Measurements from ENCODE around the gene PTPRN2.
"Not testable (repeated sequence)": the region's sequence is repeated elsewhere in the genome, so short reads cannot be mapped to it uniquely, and the experiment has no call there.

PTPRN2 gene

GRCh38 chr7:158301207-158301606 is 286.4 kb downstream of the PTPRN2 start:
- DNase-seq (ENCODE audit: low read depth) = no peak

GRCh38 chr7:158300427-158300826 is 287.2 kb downstream of the PTPRN2 start:
- DNase-seq (ENCODE audit: low read depth) = no peak

- no peak for DNase-seq (ENCODE audit: low read depth)
Observed at GRCh38 chr7:158299607-158300006, 288.0 kb downstream of the PTPRN2 start.

DNA sequence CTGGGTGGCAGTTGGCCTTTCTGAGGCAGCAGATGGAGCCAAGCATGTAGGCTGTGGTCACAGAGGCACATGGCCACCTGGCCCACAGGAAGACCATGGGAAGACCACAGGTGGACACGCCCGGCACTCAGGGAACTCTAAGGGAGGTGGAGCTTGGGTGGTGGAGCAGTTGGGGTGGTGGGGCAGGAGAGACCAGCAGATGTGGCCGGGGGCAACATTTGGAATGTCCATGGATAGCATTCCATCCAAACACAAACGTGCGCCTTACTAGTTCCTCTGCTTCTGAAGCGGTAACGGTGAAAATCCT is 290.9 kb downstream of the PTPRN2 start:
- no peak for DNase-seq (ENCODE audit: low read depth)

DNA sequence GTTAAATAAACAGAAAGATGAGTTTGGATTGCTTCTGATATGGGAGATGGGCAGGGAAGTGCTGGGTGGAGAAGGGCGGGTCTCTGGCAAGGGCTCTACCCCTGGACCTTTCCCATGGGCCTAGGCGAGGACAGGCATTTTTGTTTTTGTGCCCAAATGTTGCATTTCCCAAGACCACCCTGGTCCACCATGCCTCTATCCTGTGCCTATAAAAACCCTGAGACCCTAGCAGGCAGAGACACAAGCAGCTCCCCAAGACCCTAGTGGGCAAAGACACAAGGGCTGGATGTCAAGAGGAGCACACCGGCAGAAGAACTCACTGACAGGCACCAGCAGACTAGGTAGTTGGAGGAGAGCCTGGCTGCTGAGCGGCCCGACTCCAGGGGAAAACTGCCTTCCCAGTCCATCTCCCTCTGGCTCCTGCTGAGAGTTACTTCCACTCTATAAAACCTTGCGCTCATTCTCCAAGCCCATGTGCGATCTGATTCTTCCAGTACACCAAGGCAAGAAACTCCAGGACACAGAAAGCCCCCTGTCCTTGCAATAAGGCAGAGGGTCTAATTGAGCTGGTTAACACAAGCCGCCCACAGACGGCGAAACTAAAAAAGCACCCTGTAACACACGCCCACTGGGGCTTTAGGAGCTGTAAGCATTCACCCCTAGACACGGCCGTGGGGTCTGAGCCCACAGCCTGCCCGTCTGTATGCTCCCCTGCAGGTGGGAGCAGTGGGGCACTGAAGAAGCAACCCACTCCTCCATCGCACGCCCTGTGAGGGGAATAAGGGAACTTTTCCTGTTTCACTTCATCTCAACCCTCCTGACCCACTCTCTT is 291.4 kb downstream of the PTPRN2 start:
- DNase-seq (ENCODE audit: low read depth) = no peak

DNA sequence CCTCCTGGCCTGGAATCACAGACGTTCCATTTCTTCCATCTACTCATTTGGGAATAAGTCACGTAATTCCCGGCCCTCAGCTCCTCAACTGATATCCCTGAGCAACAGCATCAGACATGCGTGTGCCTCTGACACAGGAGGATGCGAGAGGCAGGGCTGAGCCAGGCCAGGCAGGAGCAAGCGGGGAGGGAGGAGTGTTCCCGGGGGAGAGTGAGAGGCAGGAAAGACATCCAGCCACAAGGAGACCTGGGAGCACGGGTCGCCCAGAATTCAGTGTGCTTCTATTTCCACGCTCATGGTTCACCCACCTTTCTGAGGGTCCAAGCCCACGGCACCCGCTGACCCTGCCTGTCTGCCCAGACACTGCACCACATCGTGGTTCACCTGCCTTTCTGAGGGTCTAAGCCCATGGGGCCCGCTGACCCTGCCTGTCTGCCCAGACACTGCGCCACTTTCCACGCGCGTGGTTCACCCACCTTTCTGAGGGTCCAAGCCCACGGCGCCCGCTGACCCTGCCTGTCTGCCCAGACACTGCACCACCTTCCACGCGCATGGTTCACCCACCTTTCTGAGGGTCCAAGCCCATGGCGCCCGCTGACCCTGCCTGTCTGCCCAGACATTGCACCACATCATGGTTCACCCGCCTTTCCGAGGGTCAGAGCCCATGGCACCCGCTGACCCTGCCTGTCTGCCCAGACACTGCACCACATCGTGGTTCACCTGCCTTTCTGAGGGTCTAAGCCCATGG is 293.0 kb downstream of the PTPRN2 start:
- not testable (repeated sequence) for DNase-seq (ENCODE audit: low read depth)

DNA sequence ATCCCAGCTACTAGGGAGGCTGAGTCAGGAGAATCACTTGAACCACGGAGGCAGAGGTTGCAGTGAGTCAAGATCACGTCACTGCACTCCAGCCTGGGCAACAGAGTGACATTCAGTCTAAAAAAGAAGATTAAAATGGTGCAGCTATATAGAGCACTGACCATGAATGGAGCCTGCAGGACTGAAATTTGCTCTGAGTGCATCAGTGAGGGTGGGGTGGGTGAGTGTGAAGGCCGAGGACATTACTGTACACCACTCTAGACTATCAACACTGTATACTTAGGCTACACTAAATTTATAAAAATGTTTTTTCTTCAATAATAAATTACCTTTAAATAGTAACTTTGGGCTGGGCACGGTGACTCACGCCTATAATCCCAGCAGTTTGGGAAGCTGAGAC is 294.7 kb downstream of the PTPRN2 start:
- DNase-seq (ENCODE audit: low read depth) = no peak

DNA sequence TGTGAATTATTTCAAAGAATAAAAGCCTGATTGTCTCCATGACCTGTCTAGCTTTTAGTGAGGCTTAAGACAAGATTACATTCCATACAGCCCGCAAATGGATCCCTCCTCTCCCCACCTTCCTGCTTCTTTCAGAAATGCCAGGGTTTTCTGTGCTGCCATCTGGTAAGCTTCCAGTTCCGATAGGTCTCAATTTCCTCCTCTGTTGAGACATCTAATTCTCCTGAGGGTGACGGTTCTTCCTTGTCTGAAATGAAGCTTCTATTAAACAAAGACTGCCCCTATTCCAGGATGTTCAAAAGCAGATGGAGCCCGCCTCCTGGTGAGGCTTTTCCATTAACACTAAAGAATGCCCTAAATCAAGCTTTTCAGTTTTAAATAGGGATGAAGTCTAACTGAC is 295.6 kb downstream of the PTPRN2 start:
- no peak for DNase-seq (ENCODE audit: low read depth)

DNA sequence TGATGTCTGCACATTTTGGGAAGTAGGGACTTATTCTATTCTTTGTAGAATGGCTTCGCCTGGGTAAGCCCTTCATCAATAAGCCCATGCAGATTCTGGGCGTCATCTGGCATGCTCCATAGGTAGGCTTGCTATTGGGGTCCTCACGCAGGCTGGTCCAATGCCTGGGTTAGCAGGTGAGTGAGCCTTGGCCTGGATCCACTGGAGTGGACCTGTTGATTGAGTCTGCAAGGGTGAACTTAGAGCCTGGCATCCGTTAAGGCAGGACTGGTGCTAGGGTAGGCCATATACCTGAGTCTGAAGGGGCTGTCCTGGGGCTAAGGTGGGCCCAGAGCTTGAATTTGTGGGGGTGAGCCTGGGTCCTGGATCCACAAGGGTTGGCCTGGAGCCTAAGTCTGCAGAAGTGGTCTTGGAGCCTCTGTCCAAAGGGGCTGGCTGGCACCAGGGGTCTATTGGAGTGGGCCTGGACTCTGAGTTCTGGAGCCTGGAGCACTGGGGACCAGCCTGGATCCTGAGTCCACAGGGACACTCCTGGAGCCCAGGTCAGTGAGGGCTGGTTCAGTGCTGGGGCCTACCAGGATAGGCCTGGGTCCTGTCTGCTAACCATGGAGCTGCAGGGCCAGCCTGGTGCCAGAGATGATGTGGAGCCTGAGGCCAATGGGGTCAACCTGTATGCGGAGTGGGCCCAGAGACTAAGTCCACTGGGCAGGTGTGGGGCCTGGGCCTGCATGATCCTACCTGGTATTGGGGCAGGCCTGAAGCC is 297.7 kb downstream of the PTPRN2 start:
- no peak for DNase-seq (ENCODE audit: low read depth)

- no peak for DNase-seq (ENCODE audit: low read depth)
Observed at GRCh38 chr7:158289231-158289630, 298.4 kb downstream of the PTPRN2 start.

GRCh38 chr7:158286210-158286609 is 301.4 kb downstream of the PTPRN2 start:
- no peak for DNase-seq (ENCODE audit: low read depth)

GRCh38 chr7:158285383-158285770 is 302.2 kb downstream of the PTPRN2 start:
- DNase-seq (ENCODE audit: low read depth) = no peak

- DNase-seq (ENCODE audit: low read depth) = no peak
Observed at GRCh38 chr7:158284617-158285382, 302.8 kb downstream of the PTPRN2 start.

DNA sequence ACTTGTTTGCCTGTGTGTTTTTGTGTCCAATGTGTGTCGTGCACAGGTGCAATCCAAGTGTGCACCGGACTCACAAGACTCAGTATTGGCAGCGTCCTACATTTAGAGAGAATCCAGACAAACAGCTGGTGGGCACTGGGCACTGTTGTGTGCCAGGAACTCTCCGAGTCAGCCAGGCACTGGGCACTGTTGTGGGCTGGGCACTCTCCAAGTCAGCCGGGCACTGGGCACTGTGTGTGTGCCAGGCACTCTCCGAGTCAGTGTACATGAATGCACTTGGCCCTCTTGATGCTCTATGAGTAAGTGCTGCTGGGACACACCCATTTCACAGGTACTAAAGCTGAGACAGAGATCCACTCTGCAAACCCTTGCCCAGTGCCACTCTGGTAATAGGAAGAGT is 303.5 kb downstream of the PTPRN2 start:
- no peak for DNase-seq (ENCODE audit: low read depth)

DNA sequence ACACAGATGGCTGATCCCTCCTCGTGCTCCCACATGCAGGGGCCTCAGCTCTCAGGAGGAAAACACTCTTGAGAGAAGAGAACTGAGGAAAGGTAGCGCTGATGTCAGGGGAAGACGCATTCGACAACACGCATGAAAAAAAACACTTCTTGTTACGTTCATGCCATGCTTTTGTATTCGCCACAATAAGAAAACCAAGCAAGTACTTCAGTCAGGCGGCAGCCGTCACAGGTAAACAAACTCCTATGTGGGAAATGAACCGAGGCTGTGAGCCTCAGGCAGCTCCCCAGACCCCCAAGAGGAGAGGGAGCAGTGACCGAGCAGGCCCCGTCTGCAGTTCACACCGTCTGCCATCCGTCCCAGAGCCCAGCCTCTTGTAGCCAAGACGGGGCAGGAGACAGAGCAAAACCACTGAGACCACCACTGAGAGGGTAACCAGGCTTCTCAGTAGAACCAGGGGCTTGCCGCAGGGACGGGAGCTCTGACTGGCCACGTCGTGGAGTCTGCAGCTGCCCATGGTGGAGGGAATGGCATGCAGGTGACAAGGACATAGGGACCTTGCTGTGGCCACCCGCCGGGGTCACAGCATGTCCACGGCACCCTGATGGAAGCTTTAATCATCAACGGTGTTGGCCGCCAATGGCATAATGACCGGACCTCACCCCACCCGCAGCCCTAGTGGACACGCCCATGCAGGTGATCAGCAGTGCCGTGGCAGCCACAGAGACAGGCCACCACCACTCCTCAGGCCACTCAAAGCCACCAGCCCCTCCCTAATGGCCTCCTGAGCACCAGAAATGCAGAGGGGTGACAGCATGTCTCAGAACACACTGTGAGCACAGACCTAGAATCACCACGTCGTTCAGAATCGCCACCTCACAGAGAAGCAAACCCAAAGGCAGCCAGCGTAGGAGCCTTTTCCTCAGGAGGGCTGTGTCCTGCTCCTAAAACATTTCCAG is 304.3 kb downstream of the PTPRN2 start:
- no peak for DNase-seq (ENCODE audit: low read depth)

DNA sequence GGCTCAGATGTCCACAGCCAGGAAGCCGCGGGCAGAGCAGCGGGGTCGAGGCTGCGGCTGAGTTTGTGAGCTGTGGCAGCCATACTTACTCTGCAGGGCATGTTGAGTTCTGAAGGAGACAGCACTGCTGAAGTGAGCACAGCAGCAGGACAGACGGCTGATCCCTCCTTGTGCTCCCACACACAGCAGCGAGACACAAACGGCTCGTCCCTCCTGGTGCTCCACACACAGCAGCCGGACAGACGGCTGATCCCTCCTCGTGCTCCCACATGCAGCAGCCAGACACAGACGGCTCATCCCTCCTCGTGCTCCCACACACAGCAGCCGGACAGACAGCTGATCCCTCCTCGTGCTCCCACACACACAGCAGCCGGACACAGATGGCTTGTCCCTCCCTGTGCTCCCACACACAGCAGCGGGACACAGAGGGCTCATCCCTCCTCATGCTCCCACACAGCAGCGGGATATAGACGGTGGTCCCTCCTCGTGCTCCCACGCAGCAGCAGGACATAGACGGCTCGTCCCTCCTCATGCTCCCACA is 305.1 kb downstream of the PTPRN2 start:
- no peak for DNase-seq (ENCODE audit: low read depth)

DNA sequence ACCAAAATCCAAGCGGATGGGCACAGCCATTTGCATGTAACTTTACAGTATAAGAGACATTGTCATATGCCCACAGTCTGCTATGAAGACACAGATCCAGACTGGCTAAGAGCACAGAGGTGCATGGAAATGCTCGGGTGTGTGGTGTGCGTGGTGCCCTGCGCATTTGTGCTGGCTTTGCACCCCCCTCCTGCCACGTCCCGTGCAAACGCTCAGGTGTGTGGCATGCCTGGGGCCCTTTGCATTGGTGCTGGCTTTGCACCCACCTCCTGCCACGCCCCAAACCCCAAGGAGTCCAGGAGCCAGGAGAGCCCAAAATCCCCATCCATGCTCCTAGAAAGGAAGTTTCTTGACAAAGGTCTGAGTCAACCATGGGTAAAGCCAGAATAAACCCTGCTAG is 306.2 kb downstream of the PTPRN2 start:
- DNase-seq (ENCODE audit: low read depth) = no peak

GRCh38 chr7:158280448-158281144 is 307.0 kb downstream of the PTPRN2 start:
- DNase-seq (ENCODE audit: low read depth) = no peak

GRCh38 chr7:158279539-158280447 is 307.8 kb downstream of the PTPRN2 start:
- no peak for DNase-seq (ENCODE audit: low read depth)
